ENCODE results near the gene CIDEA. TPM values are rescaled to one million over a fixed set of nuclear protein-coding genes. Genes with fewer than 3 reads are reported as not detected.

CIDEA gene
- total and polyA plus RNA-seq, 2 donors (not counting 1 experiment from before 2014, with no cell fraction given) = not detected

- Histone ChIP-seq H3K27ac (ENCODE audit: low read length in 2 of 2) (no peak overlapping the region), H3K9ac (ENCODE audit: low read length) (no peak overlapping the region), H3K4me3 (ENCODE audit: control extremely low read depth in 1 of 5, extremely low read depth in 1 of 5, insufficient read depth in 1 of 5, low read depth in 2 of 5, low read length in 4 of 5) (no peak overlapping the region), H3K4me1 (ENCODE audit: control insufficient read depth in 2 of 2, insufficient read depth in 2 of 2, low read length in 2 of 2) (no peaks in the 10 kb centered on the region), H2AFZ (ENCODE audit: insufficient read depth, low read depth, low read length, poor library complexity, severe bottlenecking) (no peak overlapping the region), H3K36me3 (replicated peaks in 1 of 2; ENCODE audit: control extremely low read depth in 1 of 2, control insufficient read depth in 1 of 2, extremely low read depth in 1 of 2, insufficient read depth in 2 of 2, low read length in 1 of 2) (no peaks in the 10 kb centered on the region), H3K79me2 (ENCODE audit: control insufficient read depth, insufficient read depth, low read length) (no peaks in the 10 kb centered on the region), H4K20me1 (ENCODE audit: control insufficient read depth, insufficient read depth, low read length, poor library complexity, severe bottlenecking) (no peaks in the 10 kb centered on the region), H3K27me3 (replicated peaks in 1 of 4; ENCODE audit: control extremely low read depth in 1 of 4, control insufficient read depth in 3 of 4, insufficient read depth in 4 of 4, low read length in 3 of 4) (peaks cover 0 to 2% (median 0%) of the 10 kb centered on the region in 4 experiments), H3K9me3 (ENCODE audit: control extremely low read depth in 1 of 3, control insufficient read depth in 2 of 3, insufficient read depth in 1 of 3, low read length in 2 of 3) (peaks cover 0 to 2% (median 0%) of the 10 kb centered on the region in 3 donors), H3K4me2 (replicated peaks; ENCODE audit: low read depth, low read length, poor library complexity, severe bottlenecking) (no peak overlapping the region)
- no peak for ATAC-seq (ENCODE audit: low read depth)
- intact Hi-C loops (cut with micrococcal nuclease) = no loop called here
- no peak for DNase-seq
- Mint-ChIP-seq H3K27me3 (peaks cover 24% of the 10 kb centered on the region), H3K4me3 (no peak overlapping the region), H3K4me1 (no peaks in the 10 kb centered on the region), H3K27ac (no peak overlapping the region), H3K9me3 (ENCODE audit: insufficient read depth) (no peaks in the 10 kb centered on the region)
- TF ChIP-seq CTCF (IDR thresholded peaks at IDR 0.05) (no peak), EZH2 (IDR thresholded peaks at IDR 0.05; ENCODE audit: borderline replicate concordance, insufficient read depth, low read depth, low read length, poor library complexity, severe bottlenecking) (no peak)
- POLR2A ChIA-PET = no interaction called here
- 80% methylated on average over 1 of the region's 1 CpG for WGBS (ENCODE audit: insufficient coverage)
- CTCF ChIA-PET = interaction anchor here (0.6 kb wide), 1 partner anchor 17 kb away, joined by 4 read pairs; no protein-coding TSS in a partner anchor
These were observed 42.3 kb downstream of the CIDEA start for GRCh38 chr18:12296457-12296856.

GRCh38 chr18:12299862-12300261 lies 45.7 kb downstream of the CIDEA start:
- POLR2A ChIA-PET = no interaction called here
- DNase-seq (no peak), ATAC-seq (ENCODE audit: low read depth) (no peak)
- no peaks in the 10 kb centered on the region for H3K36me3 ChIP-seq (replicated peaks in 1 of 2; ENCODE audit: control extremely low read depth in 1 of 2, control insufficient read depth in 1 of 2, extremely low read depth in 1 of 2, insufficient read depth in 2 of 2, low read length in 1 of 2)
- no peaks in the 10 kb centered on the region for H3K4me1 ChIP-seq (ENCODE audit: control insufficient read depth in 2 of 2, insufficient read depth in 2 of 2, low read length in 2 of 2)
- no peak overlapping the region for H3K9ac ChIP-seq (ENCODE audit: low read length)
- no peaks in the 10 kb centered on the region for H3K79me2 ChIP-seq (ENCODE audit: control insufficient read depth, insufficient read depth, low read length)
- H2AFZ ChIP-seq (ENCODE audit: insufficient read depth, low read depth, low read length, poor library complexity, severe bottlenecking) = no peak overlapping the region
- no peaks in the 10 kb centered on the region for H4K20me1 ChIP-seq (ENCODE audit: control insufficient read depth, insufficient read depth, low read length, poor library complexity, severe bottlenecking)
- Mint-ChIP-seq H3K4me1 (no peaks in the 10 kb centered on the region), H3K27ac (no peak overlapping the region), H3K9me3 (ENCODE audit: insufficient read depth) (no peaks in the 10 kb centered on the region), H3K4me3 (no peak overlapping the region), H3K27me3 (peaks cover 21% of the 10 kb centered on the region)
- H3K27me3 ChIP-seq (replicated peaks in 1 of 4; ENCODE audit: control extremely low read depth in 1 of 4, control insufficient read depth in 3 of 4, insufficient read depth in 4 of 4, low read length in 3 of 4) = peaks cover 0 to 7% (median 0%) of the 10 kb centered on the region in 4 experiments
- 83% methylated on average over 1 of the region's 2 CpGs for WGBS (ENCODE audit: insufficient coverage)
- TF ChIP-seq CTCF (IDR thresholded peaks at IDR 0.05) = no peak
- TF ChIP-seq EZH2 (IDR thresholded peaks at IDR 0.05; ENCODE audit: borderline replicate concordance, insufficient read depth, low read depth, low read length, poor library complexity, severe bottlenecking) = no peak
- H3K4me2 ChIP-seq (replicated peaks; ENCODE audit: low read depth, low read length, poor library complexity, severe bottlenecking) = no peak overlapping the region
- no peak overlapping the region for H3K4me3 ChIP-seq (ENCODE audit: control extremely low read depth in 1 of 5, extremely low read depth in 1 of 5, insufficient read depth in 1 of 5, low read depth in 2 of 5, low read length in 4 of 5)
- CTCF ChIA-PET = interaction anchor here (1.0 kb wide), 1 partner anchor 28 kb away, joined by 3 read pairs; no protein-coding TSS in a partner anchor
- no peak overlapping the region for H3K27ac ChIP-seq (ENCODE audit: low read length in 2 of 2)
- intact Hi-C loops (cut with micrococcal nuclease) = no loop called here
- H3K9me3 ChIP-seq (ENCODE audit: control extremely low read depth in 1 of 3, control insufficient read depth in 2 of 3, insufficient read depth in 1 of 3, low read length in 2 of 3) = peaks cover 0 to 2% (median 0%) of the 10 kb centered on the region in 3 donors

Data from B cell (primary cell).